NCI-H1105 treated with DMSO at 0.1 percent for 48 hours (cell line): Measurements from ENCODE around the gene NELFCD.
"Not testable (repeated sequence)": the region's sequence is repeated elsewhere in the genome, so short reads cannot be mapped to it uniquely, and the experiment has no call there.

Experiments used
- DNase-seq: peaks from one replicate; lab custom pipeline; 2025; lab: John Stamatoyannopoulos, UW

The NELFCD gene

GRCh38 chr20:59026904-59027740 is 46.1 kb downstream of the NELFCD start:
- DNase-seq: no peak

DNA sequence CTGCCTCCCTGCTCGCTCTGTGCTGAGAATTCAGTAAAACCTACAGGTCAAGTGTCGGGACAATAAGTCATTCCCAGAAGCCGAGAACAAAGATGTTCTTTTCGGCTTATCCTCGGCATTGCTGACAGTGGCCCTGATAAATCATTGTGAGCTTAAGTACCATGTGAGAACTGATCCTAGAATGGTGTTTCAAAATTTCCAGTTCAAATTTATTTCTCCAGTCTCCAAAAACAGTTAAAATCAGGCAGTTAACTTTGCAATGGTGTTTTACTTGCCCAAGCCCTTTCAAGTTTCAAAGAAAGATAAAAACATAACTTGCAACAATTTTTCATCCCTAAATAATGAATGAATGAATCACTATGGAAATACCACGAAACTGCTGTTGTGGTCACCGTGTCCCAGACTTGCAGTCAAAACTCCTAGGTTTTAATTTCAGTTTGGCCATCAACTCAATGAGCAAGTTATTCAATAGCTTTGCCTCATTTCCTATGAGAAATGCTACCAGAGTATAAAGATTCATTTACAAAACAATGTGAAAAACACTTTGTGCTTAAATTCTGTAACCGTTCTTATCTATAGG is 46.8 kb downstream of the NELFCD start:
- no peak for DNase-seq

GRCh38 chr20:59028812-59029211 is 47.8 kb downstream of the NELFCD start:
- no peak for DNase-seq

DNA sequence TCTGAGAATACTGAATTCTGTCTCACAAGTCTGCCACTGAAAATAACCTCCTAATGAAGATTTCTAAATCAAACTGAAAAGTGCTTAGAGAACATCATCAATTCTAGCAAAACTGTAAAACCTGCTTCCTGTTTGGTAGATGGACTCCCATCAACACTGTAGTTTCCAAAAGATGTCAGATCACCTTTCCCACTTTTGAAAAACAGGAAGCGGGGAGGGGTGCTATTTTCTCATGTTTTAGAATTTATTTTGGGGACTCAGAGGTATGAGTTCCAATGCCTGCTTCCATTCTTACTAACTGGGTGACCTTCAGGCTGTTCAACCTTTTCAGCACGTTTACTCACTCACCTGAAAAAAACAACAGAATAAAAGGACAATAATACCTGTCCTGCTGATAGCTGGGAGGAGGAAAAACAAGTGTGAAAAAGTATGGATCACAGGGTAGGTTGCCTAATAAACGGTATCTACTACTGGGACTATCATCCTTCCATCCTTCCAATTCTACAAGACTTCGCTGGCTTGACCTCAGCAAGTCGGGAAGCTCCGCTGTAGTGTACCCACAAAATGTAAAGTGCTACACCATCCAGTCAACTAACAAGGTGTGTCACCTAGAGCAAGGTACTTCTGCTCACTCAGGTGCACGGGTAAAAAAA is 50.0 kb downstream of the NELFCD start:
- DNase-seq: no peak

DNA sequence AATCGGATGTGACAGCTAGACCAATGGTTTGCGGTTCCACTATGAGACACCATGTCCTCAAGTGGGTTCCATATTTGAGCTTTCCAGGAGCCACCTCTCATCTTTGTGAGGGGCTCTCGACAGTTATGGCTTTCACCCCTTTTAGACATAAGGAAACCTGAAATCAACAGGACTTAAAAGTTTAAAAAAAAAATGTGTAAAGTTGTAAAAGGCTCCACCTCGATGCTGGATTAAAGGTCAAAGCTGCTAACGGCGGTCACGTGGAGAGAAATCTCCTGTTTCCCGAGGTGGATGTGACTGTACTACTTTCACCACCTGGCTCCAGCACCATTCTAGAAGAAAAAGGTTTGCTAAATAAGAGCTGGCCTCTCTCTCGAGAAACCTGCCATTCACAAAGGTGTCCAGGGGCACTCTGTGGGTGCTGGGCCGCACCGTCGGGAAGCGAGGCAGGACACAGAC is 50.5 kb downstream of the NELFCD start:
- DNase-seq: no peak

DNA sequence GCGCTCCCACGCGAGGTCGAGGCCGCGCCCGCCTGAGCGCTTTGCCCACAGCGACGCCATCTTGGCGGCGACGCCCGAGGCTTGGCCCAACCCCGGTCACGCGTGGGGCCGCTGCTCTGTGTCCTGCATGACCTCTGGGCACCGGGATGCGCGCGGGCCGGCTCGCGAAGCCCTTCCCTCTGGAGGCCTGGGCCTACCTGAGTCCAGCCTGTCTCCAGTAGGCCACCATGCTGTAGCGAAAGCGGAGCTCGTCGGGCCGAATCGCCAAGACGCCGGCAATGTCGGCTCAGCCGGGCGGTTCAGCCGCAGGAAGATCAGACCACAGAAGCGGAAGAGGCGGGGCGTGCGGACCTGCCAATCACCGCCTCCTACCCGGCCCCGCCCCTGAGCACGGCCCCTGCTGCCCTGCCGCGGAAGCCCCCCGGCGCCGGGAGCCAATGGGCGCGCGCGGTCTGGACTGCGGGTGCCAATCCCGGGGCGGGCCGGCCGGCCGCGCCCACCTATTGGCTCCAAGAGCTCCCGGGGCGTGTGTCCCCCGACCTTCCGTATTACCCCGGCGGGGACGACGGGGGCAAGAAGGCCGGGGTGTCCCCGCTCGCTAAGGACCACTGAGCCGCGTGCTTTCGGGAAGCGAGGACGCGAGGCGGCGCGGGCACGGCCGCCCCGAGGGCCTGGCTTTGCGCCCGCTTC is 51.1 kb downstream of the NELFCD start, which contains the start of gene ATP5F1E:
ATP5F1E (minus strand) TSS at position 313 of the 690 bp plus-strand sequence; CDS start at position 229, 84 bp downstream.
- DNase-seq: peak; percentile 98

DNA sequence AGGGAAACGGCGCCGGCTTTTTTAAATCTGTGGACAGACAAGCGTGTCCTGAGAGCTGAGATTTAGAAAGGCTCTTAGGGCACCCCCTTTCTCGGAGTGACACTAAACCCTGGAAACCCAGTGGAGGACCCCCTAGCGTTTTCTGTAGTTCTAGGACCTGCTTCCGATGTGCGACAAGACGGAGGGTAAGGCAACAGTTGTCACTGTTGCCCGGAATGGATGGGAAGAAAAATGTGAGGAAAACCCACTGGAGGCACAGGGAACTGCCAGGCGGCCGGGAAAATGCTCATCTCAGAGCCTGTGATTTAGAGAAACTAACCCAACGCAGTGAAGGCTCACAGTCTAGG is 51.6 kb downstream of the NELFCD start:
- DNase-seq: peak; percentile 88

DNA sequence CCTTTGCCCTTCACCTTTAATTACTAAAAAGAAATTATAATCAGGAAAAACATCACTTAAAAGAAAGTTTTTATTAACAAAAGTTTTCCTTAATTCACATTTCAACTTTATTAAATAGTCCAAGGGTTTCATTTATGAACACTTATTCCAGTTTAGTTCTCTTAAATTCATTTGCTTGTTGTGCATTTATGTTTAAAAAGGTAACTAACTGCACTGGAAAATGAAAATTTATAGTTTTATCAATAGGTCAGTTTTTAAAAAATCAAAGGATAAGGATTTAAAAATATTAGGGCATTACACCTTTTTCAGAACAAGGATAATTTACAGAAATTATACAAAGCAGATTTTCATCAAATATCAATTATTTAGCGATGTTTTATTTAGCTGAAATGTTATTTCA is 52.0 kb downstream of the NELFCD start:
- no peak for DNase-seq

DNA sequence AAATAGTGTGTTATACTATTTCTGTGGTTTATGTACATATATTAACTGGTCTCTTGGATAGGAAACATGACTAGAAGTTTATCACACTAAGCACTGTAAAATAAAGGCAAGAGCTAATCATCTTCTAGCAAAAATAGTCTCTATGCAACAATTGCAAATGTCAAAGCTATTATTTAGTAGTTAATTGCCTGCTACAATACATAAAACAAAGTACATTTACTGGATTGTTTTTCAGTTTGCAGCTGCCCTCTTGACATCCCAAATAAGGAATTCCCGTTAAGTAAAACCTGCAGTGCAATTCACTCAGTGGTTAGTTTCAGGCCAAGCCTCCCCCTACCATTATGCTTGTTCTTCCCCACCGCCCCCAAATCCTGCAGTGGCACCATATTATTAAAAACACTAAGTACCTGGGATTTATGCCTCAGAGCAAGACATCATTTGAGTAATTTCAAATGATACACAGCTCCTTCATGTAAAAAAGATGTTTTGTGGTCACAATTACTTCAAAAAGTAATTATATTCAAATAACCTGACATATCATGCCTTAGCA is 52.6 kb downstream of the NELFCD start:
- peak; percentile 99 for DNase-seq

DNA sequence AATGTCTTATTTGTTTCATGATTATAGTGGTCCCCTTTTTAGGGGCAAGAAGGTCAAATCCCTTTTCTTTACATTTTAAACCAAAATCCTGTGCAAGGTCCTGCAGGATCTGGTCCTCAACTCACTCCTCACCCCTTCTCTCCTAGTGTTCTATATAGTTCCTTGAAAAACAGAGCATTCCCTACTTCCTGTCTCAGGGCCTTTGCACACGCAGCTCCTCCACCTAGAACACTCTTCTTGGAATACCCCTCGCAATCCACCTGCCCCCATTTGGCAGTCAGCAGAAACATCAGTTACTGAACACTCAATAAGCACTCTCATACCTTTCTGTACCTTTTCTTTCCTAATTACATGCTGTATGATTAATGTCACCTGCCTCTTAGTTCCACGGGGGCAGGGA is 54.3 kb downstream of the NELFCD start:
- no peak for DNase-seq

DNA sequence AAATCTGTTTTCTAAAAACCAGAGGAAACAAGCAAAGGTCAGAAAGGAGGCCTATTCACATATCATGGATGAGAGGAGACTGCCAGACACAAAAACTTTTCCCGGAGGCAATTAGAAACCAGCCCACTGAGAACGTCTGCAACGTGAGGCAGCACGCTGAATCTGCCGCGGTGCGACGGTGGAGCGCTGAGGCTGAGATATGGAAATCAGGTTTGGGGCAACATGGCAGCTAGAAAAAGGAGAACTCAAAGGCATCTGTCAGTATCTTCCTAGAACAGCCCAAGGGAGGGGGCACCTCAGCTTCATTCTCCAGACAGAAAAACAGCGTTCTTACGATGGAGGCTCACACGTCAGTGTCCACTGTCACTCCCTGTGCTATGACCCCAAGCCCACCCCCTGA is 56.3 kb downstream of the NELFCD start:
- DNase-seq: no peak

DNA sequence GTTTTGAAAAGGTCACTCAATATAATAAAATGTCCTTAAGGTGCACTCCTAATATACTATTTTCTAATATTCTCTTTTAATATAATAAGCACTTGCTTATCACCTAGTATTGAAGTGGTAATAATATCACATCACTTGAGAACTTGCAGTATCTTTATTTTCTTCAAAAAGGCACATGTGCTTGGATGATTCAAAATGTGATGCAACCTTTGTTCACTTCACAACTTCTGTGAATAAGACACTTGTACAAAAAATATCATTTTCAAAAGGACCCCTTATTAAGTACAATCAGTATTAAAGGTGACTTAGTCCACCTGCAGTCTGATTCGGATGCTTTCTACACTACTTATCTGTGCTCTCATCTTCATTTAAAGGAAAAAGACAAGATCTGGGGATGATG is 58.2 kb downstream of the NELFCD start:
- DNase-seq: no peak

- DNase-seq: no peak
Observed at GRCh38 chr20:59040667-59041066, 59.6 kb downstream of the NELFCD start.

GRCh38 chr20:59041487-59041886 is 60.4 kb downstream of the NELFCD start:
- DNase-seq: not testable (repeated sequence)

DNA sequence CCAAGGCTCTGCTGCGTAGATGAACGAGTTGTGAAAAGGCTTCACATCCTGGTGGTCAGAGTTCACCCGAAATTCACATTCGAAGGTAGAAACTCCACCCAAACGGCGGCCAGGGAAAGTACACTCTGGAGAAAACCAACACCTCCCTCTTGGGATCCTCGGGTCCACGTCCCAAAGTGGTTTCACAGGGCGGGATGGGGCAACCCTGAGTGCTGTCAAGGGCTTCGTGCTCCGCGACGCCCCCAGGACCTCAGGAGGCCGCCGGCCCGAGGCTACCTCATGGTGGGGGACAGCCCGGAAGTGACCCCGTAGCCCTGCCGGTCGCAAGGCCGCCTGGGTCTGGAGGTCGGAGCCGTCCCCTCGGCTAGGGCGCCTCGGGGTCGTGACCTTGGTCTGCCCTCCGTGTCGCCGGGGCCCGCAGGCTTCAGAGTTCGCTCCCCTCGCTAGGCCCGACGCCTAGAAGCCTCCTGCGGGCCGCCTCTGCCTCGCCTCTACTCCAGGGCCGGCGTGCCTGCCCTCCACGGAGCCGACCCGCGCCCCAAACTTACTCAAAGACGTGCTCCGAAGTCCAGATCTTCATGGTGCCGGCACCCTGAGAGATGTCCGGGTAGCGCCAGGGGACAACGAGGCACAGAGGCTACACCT is 61.2 kb downstream of the NELFCD start, which contains the start of gene PRELID3B:
PRELID3B (minus strand) TSS at position 636 of the 645 bp plus-strand sequence; CDS start at position 580, 56 bp downstream.
- DNase-seq: no peak

- DNase-seq: peak; percentile 33
Observed at GRCh38 chr20:59042796-59043631, 62.0 kb downstream of the NELFCD start.

GRCh38 chr20:59043698-59044097 is 62.6 kb downstream of the NELFCD start:
- DNase-seq: no peak

- no peak for DNase-seq
Observed at GRCh38 chr20:59044295-59044694, 63.2 kb downstream of the NELFCD start.
